Epithelial cell of esophagus (primary cell): ENCODE data around the gene RBBP8NL.

Source experiments
- DNase-seq: peaks from one replicate; pipeline ENCODE4 v3.0.0; 2010; ENCODE audit warnings: low read depth
- H3K4me3 ChIP-seq: 2 replicates; pipeline ENCODE4 v1.5.1; 2011; ENCODE audit warnings: mild to moderate bottlenecking, low read length, control low read depth
- CTCF ChIP-seq: IDR thresholded peaks from 2 replicates; pipeline ENCODE4 v1.5.1; 2011; ENCODE audit warnings: low read depth, mild to moderate bottlenecking, low read length, control low read depth, inconsistent platforms; ENCODE audit not compliant: insufficient read depth; ENCODE audit errors: missing control alignments

The RBBP8NL gene

GRCh38 chr20:62390317-62391164 is 36.8 kb downstream of the RBBP8NL start:
- H3K4me3 ChIP-seq, result no peak overlapping the region
- DNase-seq, result no peak
- TF ChIP-seq CTCF, result no peak

GRCh38 chr20:62389601-62390087 is 37.7 kb downstream of the RBBP8NL start:
- H3K4me3 ChIP-seq, result no peak overlapping the region
- DNase-seq, result no peak
- TF ChIP-seq CTCF, result no peak

GRCh38 chr20:62388839-62389600 is 38.3 kb downstream of the RBBP8NL start:
- no peak overlapping the region for H3K4me3 ChIP-seq
- no peak for TF ChIP-seq CTCF
- DNase-seq, result no peak

- DNase-seq, result no peak
- peak overlapping the region; percentile 98 for H3K4me3 ChIP-seq
- TF ChIP-seq CTCF, result no peak
Observed at GRCh38 chr20:62387933-62388635, 39.3 kb downstream of the RBBP8NL start.

GRCh38 chr20:62387219-62387913 is 40.0 kb downstream of the RBBP8NL start:
- H3K4me3 ChIP-seq, result peak overlapping the region; percentile 98
- DNase-seq, result no peak
- TF ChIP-seq CTCF, result no peak
